GM18505 (cell line): ENCODE measurements around the gene HSPB9.

Source experiments
- ATAC-seq: cut with Tn5 transposase; IDR thresholded peaks from one replicate; pipeline ENCODE4 v1.9.1; 2021; ENCODE audit not compliant: unreplicated experiment
- POLR2A ChIP-seq: IDR thresholded peaks from 4 replicates; pipeline ENCODE4 v1.6.1; 2011; ENCODE audit warnings: borderline replicate concordance; ENCODE audit not compliant: insufficient read depth, insufficient read length; ENCODE audit errors: extremely low read depth

The HSPB9 gene

DNA sequence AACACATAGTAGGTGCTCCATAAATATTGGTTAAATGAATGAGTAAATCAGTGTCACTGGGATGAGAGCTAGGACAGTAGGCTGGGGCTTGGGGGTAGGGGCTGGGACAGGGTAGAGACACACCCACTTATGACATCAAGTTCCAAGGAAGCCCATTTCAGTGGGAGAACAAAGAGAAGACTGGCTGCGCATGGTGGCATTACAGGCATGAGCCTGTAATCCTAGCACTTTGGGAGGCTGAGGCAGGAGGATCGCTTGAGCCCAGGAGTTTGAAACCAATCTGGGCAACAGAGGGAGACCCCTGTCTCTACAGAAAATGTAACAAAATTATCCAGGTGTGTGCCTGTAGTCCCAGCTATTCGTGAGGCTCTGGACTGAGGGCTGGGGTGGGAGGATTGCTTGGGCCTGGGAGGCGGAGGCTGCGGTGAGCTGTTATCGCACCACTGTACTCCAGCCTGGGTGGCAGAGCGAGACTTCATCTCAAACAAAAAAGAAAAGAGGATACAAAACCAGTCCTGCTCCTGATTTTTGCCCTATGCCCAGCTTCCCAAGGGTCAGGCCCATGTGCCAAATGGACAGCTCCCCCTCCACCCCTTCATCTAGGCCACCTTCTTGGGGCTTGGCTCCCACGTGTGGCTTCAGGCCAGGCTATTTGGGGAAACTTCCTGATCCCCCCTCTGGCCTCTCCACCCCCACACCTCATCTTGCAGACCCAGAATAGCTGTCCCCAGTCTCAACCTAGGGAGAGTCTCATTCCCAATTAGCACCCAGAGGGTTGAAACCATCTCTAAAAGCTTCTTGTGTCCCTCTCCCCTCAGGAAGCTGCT lies 31.4 kb upstream of the HSPB9 start:
- no peak for TF ChIP-seq POLR2A
- no peak for ATAC-seq

DNA sequence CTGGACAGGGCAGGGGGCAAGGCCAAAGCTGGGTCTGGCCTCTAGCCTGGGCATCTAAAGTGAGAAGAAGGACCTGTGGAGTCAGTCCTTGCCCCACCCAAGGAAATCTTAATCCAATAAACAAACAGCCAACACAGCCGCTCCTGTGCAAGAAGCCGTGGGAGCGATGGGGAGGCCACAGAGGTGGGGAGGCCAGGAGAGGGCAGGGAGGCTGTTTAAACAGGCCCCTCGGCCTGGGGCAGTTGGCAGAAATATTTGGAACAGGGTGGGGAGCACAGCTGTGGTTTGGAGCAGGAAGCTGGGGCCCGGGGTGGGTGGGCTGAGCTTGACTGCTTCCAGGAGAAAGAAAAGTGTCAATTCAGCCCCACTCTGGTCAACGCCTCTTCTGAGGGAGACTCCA lies 29.7 kb upstream of the HSPB9 start:
- TF ChIP-seq POLR2A, result no peak
- ATAC-seq, result no peak

DNA sequence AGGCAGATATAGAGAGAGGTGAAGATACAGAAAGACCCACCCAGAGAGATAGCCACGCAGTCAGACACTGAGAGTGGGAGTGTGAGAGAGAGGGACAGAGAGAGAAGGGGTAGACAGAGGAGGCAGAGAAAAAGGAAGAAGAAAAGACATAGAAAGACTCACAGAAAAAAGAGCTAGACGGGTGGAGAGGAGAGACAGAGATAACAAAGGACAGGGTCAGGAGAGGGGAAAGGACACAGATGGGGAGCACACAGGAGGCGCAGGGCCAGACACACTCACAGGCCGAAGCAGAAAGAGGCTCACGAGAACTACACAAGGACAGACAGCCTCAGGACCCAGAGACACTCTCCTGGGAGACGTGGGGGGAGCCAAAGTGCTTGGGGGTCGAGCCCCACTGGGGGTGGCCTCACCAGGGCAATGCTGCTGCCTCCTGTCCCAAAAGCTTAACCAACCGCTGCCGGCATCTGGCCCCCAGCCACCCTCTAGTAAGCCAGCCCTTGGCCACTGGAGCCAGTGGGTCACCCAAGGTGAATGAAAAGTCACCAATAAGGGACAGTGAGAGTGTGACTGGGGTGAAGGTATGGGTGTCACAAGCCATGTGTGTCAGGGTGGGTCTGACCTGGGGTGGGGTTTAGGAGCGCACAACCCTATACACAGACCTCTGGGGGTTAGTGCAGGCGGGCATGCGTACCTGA lies 28.1 kb upstream of the HSPB9 start:
- no peak for TF ChIP-seq POLR2A
- no peak for ATAC-seq

DNA sequence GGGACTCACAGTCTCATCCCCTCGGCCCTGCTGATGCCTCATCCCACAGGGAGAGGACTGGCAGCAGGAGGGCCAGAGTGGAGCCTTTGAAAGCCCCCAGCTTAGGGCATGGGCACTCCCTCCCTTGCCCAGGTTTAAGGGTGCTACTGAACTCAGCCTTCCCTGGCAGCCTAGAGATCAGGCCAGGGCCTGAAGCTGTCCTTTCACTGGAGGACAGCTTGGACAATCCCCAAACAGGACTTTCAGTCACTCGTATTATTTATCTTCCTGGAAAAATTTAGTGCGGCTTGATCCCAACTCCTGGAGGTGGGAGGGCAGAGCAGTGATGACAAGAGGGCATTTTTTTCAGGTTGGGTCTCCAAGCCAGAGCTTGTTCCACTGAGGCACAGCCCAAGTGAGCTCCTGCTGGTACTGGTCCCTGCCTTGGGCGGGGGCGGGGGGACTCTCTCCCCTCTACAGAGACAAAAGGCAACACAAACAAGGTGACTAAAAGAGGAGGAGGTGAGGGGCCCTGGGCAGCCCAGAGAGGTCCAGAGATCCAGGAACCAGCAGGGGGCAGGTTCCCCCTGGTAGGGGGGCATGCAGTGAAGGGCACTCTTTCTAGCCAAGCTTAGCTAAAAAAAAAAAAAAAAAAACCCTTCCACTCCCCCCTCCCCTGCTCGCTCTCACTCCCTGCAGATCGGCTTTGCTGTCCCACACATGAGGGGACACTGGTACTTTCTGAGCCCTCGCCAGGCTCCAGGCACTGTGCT lies 26.1 kb upstream of the HSPB9 start:
- no peak for TF ChIP-seq POLR2A
- ATAC-seq, result no peak

DNA sequence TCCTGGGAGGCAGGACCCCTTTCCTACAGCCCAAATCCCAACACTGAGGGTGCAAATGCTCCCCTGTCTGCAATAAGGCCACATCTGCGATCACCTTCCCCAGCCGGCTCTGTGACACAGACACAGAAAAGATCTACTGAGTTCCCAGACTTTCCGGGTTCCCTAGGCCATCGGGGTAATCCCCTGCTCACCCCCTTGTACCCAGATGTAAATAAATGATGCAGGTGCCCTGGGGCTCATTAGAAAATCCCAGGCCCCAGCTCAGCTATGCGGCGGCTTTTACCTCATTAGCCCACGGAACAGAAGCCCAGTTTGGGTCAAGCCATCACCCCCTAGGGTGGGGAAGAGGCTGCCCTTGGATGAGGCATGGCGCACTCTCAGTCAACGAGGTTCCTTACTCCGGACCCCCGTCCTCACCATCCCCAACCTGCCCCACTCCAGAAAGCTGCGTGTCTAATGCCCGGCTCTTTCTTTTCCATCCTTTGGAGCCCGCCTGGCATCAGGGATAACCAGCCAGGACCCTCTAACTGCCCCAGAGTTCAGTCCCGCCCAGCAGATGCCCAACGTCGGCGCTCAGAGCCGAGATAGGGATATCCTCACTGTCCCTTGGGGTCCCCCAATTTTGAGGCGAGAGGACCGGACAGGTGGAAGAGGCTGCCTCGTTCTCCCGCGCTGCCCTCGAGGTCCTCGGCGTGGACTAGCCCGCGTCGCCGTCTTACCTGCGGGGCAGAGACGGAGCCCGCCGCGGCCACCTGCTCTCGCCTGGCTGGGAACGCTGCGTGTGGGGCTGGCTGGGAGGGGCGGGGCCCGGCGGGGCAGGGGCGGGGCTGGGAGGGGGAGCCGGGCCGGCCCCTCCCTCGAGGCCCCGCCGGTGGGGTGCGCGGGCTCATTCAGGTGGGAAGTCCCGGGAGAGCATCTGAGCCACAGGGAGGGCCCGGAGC lies 24.6 kb upstream of the HSPB9 start, which contains the start of gene ZNF385C:
Gene ZNF385C, minus strand, starts transcription at position 783 of the 941 bp plus-strand sequence. CDS start 35,417 bp downstream, outside the sequence.
- TF ChIP-seq POLR2A, result no peak
- ATAC-seq, result no peak

DNA sequence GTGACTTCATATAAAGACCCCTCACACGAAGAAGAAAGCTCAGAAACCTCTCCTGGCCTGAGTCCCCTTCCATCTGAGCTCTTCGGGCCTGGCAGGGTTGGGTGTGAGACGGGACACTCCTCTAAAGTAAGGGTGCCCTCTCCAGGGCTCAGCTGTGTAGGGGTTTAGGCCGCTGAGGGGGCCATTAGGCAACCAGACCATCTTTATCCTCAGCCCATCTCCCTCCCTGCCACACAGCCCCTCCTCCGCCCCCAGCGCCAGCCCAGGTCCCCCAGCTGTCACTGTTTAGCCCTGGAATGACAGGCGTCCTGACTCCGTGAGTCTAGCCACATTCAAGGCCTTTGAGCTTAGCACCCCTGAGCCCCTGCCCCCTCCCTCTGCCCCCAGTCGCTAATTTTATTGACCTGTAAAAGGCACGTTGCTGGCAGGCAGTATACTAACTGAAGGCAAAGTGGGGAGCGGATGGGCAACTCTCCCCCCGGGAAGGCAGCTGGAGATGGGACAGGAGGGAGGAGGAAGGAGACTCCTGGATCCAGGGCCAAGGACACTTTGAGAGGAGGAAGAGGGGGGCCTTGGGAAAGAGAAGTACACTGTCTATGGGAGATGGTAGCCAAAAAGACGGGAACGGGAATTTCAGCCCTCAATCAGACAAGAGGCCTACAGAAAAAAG lies 23.7 kb upstream of the HSPB9 start:
- ATAC-seq, result no peak

DNA sequence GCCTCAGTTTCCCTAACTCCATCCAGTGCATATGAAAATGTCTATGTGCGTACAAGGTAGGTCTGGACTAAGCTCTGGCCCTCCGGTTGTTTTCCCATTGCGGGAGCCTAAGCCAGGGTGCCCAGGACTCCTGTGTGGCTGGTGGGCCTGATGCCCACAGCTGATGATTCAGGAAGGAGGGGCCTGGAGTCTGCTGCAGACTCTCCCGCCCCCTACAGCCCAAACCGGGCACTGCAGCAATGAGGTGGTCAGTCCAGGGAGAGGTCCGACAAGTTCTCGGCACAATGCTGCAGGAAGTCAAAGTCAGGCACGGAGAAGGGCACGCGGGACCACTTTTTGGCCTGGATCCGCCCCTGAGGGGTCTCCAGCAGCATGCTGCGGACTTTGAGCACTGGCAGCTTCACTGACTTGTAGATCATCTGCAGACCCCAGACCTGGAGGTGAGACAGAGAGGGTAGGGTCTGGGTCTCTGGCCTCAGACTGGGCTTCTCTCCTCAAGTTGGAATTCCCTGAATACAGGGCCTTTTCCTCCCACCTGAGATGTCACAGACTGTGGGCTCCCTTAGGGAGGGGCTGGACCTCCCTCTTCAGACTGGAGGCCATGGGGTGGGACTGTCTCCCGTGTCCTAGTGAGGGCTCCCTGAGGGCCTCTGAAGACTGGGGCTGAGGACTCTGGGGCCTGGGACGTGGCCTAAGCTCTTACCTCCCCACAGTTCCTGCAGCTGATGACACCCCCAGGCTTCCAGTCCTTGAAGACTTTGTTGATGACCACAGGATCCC lies 20.9 kb upstream of the HSPB9 start:
- no peak for ATAC-seq
- TF ChIP-seq POLR2A, result no peak

More for the DNA sequence above, 23.7 kb upstream of the HSPB9 start:
- TF ChIP-seq POLR2A, result no peak

DNA sequence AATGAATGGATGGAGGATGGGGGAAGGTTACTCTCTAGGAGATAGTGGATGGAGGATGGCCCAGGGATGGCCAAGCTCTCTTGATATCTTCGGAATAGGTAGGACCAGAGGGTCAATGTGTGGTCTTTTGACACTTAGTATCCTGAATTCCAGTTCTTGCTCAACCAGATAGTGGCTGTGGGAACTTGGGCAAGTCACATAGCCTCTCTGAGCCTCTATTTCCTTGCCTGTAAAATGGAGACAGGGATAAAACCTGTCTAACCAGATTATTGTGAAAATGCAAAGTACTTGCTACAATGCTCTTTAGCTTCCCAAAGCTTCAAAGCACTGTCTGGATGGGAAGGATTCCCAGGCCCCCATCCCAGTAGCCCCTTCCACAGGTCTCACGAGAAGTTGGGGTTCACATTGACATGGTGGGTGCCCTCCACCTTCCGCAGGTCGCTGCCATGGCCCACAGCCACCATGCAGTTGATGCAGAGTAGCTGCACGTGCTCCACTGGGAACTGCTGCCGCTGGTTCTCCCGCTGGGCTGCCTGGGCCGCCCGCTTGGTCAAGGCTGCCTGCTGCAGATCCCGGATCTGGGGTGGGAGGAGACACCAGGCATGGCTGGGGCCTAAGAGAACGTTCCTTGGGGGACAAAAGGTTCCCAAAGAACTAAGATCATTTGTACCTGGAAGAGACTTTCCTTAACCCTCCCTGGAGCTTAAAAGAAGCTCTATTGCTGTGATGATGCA lies 19.2 kb upstream of the HSPB9 start:
- no peak for ATAC-seq
- TF ChIP-seq POLR2A, result no peak

DNA sequence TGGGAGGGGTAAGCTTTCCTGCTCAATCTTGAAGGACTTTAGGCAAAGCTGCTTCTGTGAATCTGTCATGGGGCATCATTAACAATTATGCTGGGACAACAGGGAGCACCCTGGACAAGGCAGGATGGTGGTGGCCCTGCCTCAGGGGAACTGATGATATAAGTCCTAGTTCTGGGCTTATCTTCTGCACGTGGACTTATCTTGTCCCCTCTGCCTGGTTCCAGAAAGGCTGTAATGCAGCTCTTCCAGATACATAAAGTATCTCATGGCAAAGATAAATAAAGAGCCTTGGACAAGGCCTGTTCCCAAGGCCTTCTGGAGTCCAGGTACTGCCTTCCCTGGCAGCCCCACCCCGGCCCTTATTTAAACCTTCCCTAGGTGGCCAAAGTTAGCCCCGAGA lies 18.3 kb upstream of the HSPB9 start:
- no peak for TF ChIP-seq POLR2A
- ATAC-seq, result no peak

DNA sequence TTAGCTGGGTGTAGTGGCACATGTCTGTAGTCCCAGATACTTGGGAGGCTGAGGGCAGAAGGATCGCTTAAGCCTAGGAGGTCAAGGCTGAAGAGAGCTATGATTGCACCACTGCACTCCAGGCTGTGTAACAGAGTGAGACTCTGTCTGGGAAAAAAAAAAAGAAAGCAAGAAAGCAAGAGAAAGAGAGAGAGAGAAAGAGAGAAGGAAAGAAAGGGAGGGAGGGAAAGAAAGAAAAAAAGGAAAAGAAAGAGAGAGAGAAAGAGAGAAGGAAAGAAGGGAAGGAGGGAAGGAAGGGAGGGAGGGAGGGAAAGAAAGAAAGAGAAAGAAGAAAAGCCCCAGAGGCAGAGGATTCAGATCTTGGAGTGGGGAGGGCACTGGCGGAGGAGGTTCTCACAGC lies 16.6 kb upstream of the HSPB9 start:
- no peak for ATAC-seq
- no peak for TF ChIP-seq POLR2A

DNA sequence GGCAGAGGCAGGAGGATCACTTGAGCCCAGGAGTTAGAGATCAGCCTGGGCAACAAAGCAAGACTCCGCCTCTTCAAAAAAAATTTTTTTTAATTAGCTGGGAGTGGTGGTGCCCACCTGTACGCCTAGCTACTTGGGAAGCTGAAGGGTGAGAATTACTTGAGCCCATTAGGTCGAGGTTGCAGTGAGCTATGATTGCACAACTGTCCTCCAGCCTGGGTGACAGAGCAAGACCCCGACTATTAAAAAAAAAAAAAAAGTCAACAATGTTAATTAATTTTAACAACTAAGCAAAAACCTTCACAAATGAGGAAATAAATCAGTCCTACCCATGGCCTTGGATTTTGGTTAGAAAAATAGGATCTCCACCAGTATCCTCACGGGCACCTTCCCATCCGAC lies 15.5 kb upstream of the HSPB9 start:
- no peak for TF ChIP-seq POLR2A

More for the DNA sequence above, 15.5 kb upstream of the HSPB9 start:
- no peak for ATAC-seq
